Endothelial cell of umbilical vein (primary cell): ENCODE data around the gene DUSP15. TPM values are rescaled to one million over a fixed set of nuclear protein-coding genes. Genes with fewer than 3 reads are reported as not detected.
"Not testable (repeated sequence)": the region's sequence is repeated elsewhere in the genome, so short reads cannot be mapped to it uniquely, and the experiment has no call there.

Experiments
- BruUV-seq: library from RNA; stranded (reverse); fragments of 400-500 nt; replicated peaks from 2 replicates; lab custom pipeline; 2021; lab: Mats Ljungman, UMichigan
- CTCF ChIA-PET: fragments of 300-600, 350-600 bp; sonication (Branson Sonifier 250); formaldehyde crosslinking; loops from one replicate; lab custom pipeline; 2021; ENCODE audit warnings: antibody characterized with exemption, inconsistent platforms; lab: Charles Lee
- POLR2A ChIA-PET: fragments of 300-600, 350-600 bp; sonication (Branson Sonifier 250); formaldehyde crosslinking; loops from one replicate; lab custom pipeline; 2021; ENCODE audit warnings: antibody characterized with exemption, inconsistent platforms; lab: Charles Lee
- DNase-seq: peaks from one replicate; pipeline ENCODE4 v3.0.0-alpha.2; 2011; ENCODE audit warnings: low read depth, low spot score
- FAIRE-seq: peaks from 2 replicates; lab custom pipeline; 2011; peaks lifted over from hg19 to GRCh38; lab: Jason Lieb, UNC
- H2AFZ ChIP-seq: 2 replicates; pipeline ENCODE4 v1.6.0; 2012; ENCODE audit warnings: low read depth, low read length, control low read depth, inconsistent platforms
- H3K27ac ChIP-seq: 2 replicates; pipeline ENCODE4 v1.5.1; 2011; ENCODE audit warnings: low read depth, mild to moderate bottlenecking, control low read depth, low read length, moderate library complexity; ENCODE audit not compliant: insufficient read depth
- H3K27me3 ChIP-seq, 2 experiments: 2 replicates each; pipeline versions ENCODE4 v1.6.0 to v1.6.1; 2011; ENCODE audit warnings: low read length in 2 of 2, mixed read lengths in 1 of 2; ENCODE audit not compliant: control insufficient read depth in 2 of 2, insufficient read depth in 2 of 2
- H3K36me3 ChIP-seq, 2 experiments: 2 replicates in 1 of 2; 3 replicates in 1 of 2; pipeline ENCODE4 v1.5.1; 2011; ENCODE audit warnings: low read length in 2 of 2, mild to moderate bottlenecking in 1 of 2, moderate library complexity in 1 of 2; ENCODE audit not compliant: control insufficient read depth in 2 of 2, insufficient read depth in 2 of 2; ENCODE audit errors: extremely low read depth in 1 of 2
- H3K4me1 ChIP-seq: 3 replicates; pipeline ENCODE4 v1.5.1; 2011; ENCODE audit warnings: mild to moderate bottlenecking, low read length; ENCODE audit not compliant: control insufficient read depth, insufficient read depth; ENCODE audit errors: extremely low read depth
- H3K4me2 ChIP-seq: 2 replicates; pipeline ENCODE4 v1.6.1; 2011; ENCODE audit warnings: low read length, control low read depth, mixed read lengths; ENCODE audit not compliant: insufficient read depth
- H3K4me3 ChIP-seq, 3 experiments: fragments of 200-600 bp in 1 of 3; sonication (generic), shearing (Covaris generic) in 1 of 3; replicated peaks in 1 of 3; 2 replicates each; pipeline ENCODE4 v1.5.1; 2011 to 2016; ENCODE audit warnings: control low read depth in 3 of 3, low read length in 3 of 3, mild to moderate bottlenecking in 2 of 3, inconsistent platforms in 1 of 3, low read depth in 1 of 3, moderate library complexity in 1 of 3; ENCODE audit not compliant: insufficient read depth in 1 of 3
- H3K79me2 ChIP-seq: 2 replicates; pipeline ENCODE4 v1.6.0; 2012; ENCODE audit warnings: low read length, inconsistent platforms; ENCODE audit not compliant: control insufficient read depth, insufficient read depth
- H3K9ac ChIP-seq: replicated peaks from 2 replicates; pipeline ENCODE3; 2011; ENCODE audit warnings: low read length, control low read depth; ENCODE audit not compliant: insufficient read depth; ENCODE audit errors: extremely low read depth
- H3K9me1 ChIP-seq: replicated peaks from 3 replicates; pipeline ENCODE4 v1.6.0; 2011; ENCODE audit warnings: mild to moderate bottlenecking, low read length; ENCODE audit not compliant: control insufficient read depth, insufficient read depth; ENCODE audit errors: extremely low read depth
- H3K9me3 ChIP-seq: replicated peaks from 2 replicates; pipeline ENCODE4 v1.5.1; 2012; ENCODE audit warnings: low read length, inconsistent platforms; ENCODE audit not compliant: control insufficient read depth, insufficient read depth
- H4K20me1 ChIP-seq: replicated peaks from 2 replicates; pipeline ENCODE3; 2011; ENCODE audit warnings: mild to moderate bottlenecking, low read length; ENCODE audit not compliant: control insufficient read depth, insufficient read depth; ENCODE audit errors: extremely low read depth
- EZH2 ChIP-seq: IDR thresholded peaks from 2 replicates; pipeline ENCODE4 v1.6.1; 2012; ENCODE audit warnings: borderline replicate concordance, low read depth, mild to moderate bottlenecking, moderate library complexity, low read length, inconsistent platforms; ENCODE audit not compliant: severe bottlenecking
- FOS ChIP-seq: IDR thresholded peaks from 2 replicates; pipeline ENCODE4 v1.6.1; 2011; ENCODE audit warnings: mild to moderate bottlenecking, low read length, moderate library complexity, borderline replicate concordance; ENCODE audit not compliant: insufficient read depth
- GATA2 ChIP-seq: IDR thresholded peaks from 2 replicates; pipeline ENCODE4 v1.7.0; 2011; ENCODE audit warnings: low read depth, mild to moderate bottlenecking, moderate library complexity, mixed read lengths, low read length; ENCODE audit not compliant: insufficient read length, insufficient read depth
- JUN ChIP-seq: IDR thresholded peaks from 2 replicates; pipeline ENCODE4 v1.6.1; 2011; ENCODE audit warnings: borderline replicate concordance, low read depth; ENCODE audit not compliant: insufficient read length, insufficient read depth
- MYC ChIP-seq: IDR thresholded peaks from one replicate; pipeline ENCODE4 v1.6.1; 2011; ENCODE audit warnings: mild to moderate bottlenecking, low read depth, low read length
- POLR2A ChIP-seq: IDR thresholded peaks from 2 replicates; pipeline ENCODE4 v1.6.1; 2012; ENCODE audit warnings: low read depth, mild to moderate bottlenecking, control low read depth, low read length
- POLR2AphosphoS5 ChIP-seq: IDR thresholded peaks from 2 replicates; pipeline ENCODE4 v1.6.1; 2012; ENCODE audit warnings: low read depth, mild to moderate bottlenecking, control low read depth, low read length, moderate library complexity; ENCODE audit not compliant: insufficient read depth
- dilution Hi-C: fragments of 300-500 bp; cut with MboI; formaldehyde crosslinking; loops from one replicate; pipeline ENCODE4 v1.15.0; 2019; ENCODE audit warnings: low sequenced_read_pairs; ENCODE audit not compliant: extremely low pct_ligation_motif_present
- intact Hi-C: fragments of 100-400 bp; cut with micrococcal nuclease; formaldehyde crosslinking; loops from one replicate; pipeline ENCODE4 v1.10.0; 2022
- polyA plus RNA-seq, 4 experiments: library from polyadenylated mRNA; depleted of rRNA in 3 of 4; stranded (reverse) in 3 of 4; unstranded in 1 of 4; fragments of >200 nt; gene quantifications; 2 replicates each; pipeline versions ENCODE4 v1.2.1 to v1.2.3, GENCODE V29; 2011 to 2012; ENCODE audit warnings: missing spikeins in 1 of 4
- total RNA-seq: library from RNA; stranded (reverse); gene quantifications from 2 replicates; pipeline ENCODE4 v1.2.3, GENCODE V29; 2021
- TF ChIP-seq, protein P1 (sequence below): IDR thresholded peaks from 2 replicates; pipeline ENCODE4 v1.6.1; 2011; ENCODE audit not compliant: insufficient read depth, insufficient read length
- TF ChIP-seq, protein P2 (sequence below), 2 donors: IDR thresholded peaks; 1 replicate in 1 of 2; 2 replicates in 1 of 2; pipeline ENCODE4 v1.5.1; 2011; ENCODE audit warnings: low read length in 2 of 2, mild to moderate bottlenecking in 2 of 2, moderate library complexity in 2 of 2, control low read depth in 1 of 2, inconsistent platforms in 1 of 2, low read depth in 1 of 2; ENCODE audit not compliant: insufficient read depth in 1 of 2; ENCODE audit errors: extremely low read depth in 1 of 2

DUSP15 gene
- total and polyA plus RNA-seq, 2 donors (not counting 3 experiments of a cell fraction or from before 2014, with no cell fraction given): 0.33 TPM; not detected in 1

DNA sequence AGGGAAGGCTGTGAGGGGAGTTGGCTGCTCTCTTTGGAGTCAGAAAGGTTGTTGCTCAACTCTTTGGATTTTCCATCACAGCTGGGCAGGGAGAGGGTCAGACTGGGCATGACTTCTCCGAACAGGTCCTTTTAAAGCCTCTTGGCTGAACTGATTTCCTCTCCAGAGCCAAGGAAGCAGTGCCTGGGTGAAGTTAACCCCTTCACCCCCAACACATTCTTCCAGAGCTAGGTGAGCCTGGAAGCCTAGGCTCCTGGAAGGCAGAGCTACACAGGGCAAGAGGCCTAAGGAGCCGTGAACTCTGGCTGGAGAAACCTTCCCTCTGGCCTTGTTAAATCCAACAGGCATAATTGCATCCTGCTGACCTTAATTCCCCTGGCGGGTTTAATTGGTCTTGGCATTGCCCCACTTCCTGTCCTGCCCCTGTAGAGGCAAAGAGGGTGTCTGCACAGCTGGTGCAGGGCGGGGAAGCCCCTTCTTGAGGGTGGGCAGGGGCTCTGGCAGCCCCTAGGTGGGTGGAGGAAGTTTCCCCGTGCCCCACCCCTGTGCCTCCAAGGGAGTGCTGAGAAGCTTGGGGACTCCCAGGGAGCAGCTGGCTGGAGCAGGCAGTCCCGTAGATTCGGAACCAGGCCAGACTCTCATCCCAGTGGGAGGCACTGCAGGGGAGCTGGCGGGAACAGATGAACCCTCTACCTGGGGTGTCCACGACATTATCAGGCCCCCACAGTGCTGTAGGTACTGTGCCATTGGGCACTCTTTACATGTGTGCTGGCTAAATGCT is 54.7 kb downstream of the DUSP15 start:
- Histone ChIP-seq H3K4me2 (no peak overlapping the region), H3K4me1 (peaks cover 8% of the 10 kb centered on the region), H3K27me3 (no peaks in the 10 kb centered on the region), H4K20me1 (no peaks in the 10 kb centered on the region), H3K9me1 (no peaks in the 10 kb centered on the region), H3K27ac (no peak overlapping the region), H3K4me3 (no peak overlapping the region), H3K9ac (no peak overlapping the region), H3K79me2 (no peaks in the 10 kb centered on the region), H2AFZ (no peak overlapping the region), H3K36me3 (no peaks in the 10 kb centered on the region), H3K9me3 (no peaks in the 10 kb centered on the region)
- BruUV-seq: no TSS peak
- TF ChIP-seq, protein P1, sequence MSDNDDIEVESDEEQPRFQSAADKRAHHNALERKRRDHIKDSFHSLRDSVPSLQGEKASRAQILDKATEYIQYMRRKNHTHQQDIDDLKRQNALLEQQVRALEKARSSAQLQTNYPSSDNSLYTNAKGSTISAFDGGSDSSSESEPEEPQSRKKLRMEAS: no peak
- TF ChIP-seq POLR2A: no peak
- no peak for TF ChIP-seq GATA2
- no peak for TF ChIP-seq MYC
- no peak for TF ChIP-seq POLR2AphosphoS5
- no peak for TF ChIP-seq JUN
- no peak for TF ChIP-seq FOS
- TF ChIP-seq EZH2: no peak
- TF ChIP-seq, protein P2, sequence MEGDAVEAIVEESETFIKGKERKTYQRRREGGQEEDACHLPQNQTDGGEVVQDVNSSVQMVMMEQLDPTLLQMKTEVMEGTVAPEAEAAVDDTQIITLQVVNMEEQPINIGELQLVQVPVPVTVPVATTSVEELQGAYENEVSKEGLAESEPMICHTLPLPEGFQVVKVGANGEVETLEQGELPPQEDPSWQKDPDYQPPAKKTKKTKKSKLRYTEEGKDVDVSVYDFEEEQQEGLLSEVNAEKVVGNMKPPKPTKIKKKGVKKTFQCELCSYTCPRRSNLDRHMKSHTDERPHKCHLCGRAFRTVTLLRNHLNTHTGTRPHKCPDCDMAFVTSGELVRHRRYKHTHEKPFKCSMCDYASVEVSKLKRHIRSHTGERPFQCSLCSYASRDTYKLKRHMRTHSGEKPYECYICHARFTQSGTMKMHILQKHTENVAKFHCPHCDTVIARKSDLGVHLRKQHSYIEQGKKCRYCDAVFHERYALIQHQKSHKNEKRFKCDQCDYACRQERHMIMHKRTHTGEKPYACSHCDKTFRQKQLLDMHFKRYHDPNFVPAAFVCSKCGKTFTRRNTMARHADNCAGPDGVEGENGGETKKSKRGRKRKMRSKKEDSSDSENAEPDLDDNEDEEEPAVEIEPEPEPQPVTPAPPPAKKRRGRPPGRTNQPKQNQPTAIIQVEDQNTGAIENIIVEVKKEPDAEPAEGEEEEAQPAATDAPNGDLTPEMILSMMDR (IDR thresholded peaks at IDR 0.05; ENCODE audit: extremely low read depth in 1 of 2, insufficient read depth in 1 of 2, low read depth in 1 of 2, low read length in 2 of 2): no peak
- peak; percentile 21 for FAIRE-seq
- dilution Hi-C loops: no loop called here
- ChIA-PET POLR2A (no interaction called here), CTCF (interaction anchor here (0.9 to 25.3 kb wide), 5 partner anchors 8 to 182 kb away, joined by 3 to 619 read pairs (median 8); partner anchors contain the start of genes FOXS1 and PDRG1)
- intact Hi-C loops: no loop called here
- DNase-seq: no peak

GRCh38 chr20:31814142-31814541 is 56.2 kb downstream of the DUSP15 start:
- intact Hi-C loops, DNase-seq, FAIRE-seq, H3K9me3 ChIP-seq, H3K79me2 ChIP-seq, H4K20me1 ChIP-seq, H3K9ac ChIP-seq, H3K4me1 ChIP-seq, H3K9me1 ChIP-seq, H3K36me3 ChIP-seq, BruUV-seq, dilution Hi-C loops, H2AFZ ChIP-seq, H3K4me2 ChIP-seq, H3K4me3 ChIP-seq, POLR2A ChIA-PET, H3K27ac ChIP-seq, H3K27me3 ChIP-seq: not testable (repeated sequence)
- CTCF ChIA-PET: interaction anchor here (1.1 to 2.4 kb wide), 5 partner anchors 10 to 217 kb away, joined by 3 to 11 read pairs (median 6); no protein-coding TSS in a partner anchor
